GM19043 (cell line): ENCODE measurements around the gene NFU1.

Experiments
- ATAC-seq: cut with Tn5 transposase; IDR thresholded peaks from one replicate; pipeline ENCODE4 v1.9.1; 2021; ENCODE audit warnings: low read depth; ENCODE audit not compliant: unreplicated experiment

Gene NFU1

DNA sequence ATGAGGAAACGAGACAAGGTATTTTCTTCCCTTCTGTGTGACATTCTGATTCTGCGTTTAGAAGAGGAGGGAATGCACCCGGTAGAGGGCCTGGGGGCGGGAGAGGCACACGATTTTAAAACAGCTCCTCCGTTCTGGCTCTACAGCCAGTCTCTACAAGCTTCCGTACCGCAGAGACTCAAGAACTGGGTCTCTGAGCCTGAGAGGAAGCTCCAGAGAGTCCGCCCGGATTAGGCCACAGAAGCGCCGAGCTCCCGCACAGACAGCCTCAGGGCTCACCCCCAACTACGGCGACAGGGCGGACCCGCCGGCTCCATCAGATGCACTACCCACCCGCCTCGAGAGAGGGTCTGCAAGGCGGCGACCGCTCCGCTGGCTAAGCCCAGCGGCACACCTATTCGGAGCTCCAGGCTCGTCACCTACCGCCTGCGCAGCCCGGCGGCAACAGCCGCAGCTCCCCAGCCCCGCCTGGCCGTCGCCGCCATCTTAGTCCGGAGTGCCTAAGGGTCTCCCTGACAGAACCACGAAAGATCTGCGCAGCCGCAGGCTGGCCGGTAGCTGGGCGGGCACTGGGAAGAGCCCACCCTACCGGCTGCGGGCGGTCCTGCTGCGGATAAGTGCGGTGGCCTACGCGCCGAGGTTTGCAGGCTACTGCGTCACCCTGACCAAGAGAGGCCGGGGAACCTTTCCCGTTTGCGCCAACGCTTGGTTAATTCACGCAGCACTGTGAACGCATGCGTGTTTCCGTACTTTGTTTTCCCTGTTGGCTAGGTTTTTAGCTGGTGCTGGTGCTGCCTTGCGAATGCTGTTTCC, at the start of gene NFU1:
NFU1 (minus strand) TSS at position 498 of the 813 bp plus-strand sequence; CDS start at position 485, 13 bp downstream.
- peak; percentile 92 for ATAC-seq

DNA sequence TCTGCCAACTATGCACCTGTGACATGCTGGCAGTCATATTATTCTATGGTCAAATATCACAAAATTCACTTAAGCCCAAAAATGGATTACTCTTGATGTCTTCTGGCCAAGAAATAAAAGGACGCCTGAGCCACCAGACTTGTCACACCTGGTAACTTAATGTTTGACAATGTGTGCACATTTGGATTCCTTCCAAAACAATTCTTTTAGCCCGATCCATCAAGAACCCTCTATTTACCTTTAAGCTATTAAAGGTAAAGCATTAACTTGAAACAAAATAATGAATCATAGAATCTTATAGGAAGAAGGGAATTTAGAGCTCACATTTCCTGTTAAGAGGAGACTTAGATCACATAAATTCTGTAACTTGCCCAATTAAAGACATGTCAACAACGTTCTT, 46.5 kb upstream of the NFU1 start:
- no peak for ATAC-seq

DNA sequence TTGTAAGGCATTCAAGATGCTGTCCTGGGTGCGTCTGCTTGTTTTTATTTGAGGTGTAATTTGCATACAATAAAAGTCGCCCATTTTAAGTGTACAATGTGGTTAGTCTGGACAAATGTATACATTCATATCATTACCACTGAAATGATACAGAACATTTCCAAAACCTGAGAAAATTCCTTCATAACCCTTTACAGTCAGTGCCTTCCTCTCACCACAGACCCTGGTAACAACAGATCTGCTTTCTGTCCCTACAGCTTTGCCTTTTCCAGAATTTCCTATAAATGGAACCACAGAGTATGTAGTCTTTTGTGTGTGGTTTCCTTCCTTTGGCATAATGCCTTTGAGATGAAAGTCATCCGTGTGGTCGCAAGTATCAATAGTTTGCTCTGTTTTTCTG, 45.8 kb upstream of the NFU1 start:
- ATAC-seq, result no peak

DNA sequence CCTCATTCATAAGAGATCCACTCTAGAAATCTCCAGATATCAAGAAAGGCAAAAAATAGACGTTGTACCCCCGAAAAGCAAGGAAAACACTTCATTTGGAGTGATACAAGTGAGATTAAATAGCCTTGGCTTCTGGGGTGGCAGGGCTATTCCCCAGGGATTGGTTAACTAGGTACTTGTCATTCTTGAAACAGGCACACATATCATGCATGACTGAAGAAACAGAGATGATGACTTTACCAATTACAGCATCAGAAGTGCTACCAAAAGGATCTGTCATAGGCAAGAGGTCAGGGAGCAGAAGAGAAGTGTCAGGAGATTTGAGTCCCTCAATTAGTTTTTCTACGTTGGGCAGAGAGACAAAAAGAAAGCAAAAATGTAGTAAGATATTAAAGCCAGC, 45.2 kb upstream of the NFU1 start:
- no peak for ATAC-seq

DNA sequence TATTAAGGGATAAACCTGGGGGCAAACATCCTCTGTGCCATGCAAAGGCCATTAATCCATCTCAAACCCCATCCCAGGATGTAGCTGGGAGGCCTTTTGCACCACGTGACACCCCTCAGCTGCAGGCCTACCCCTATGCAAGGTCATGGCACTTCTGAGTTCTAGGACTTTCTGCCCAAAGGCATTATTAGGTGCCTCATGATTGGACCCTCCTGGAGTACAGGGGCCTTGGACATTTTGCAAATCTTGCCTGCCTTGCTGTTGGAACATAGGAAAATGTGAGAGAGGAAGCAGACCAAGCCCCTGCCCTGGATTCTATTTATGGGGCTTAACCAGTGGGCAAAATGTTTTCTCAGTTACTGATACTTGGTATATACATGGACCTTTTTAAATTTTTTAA, 44.2 kb upstream of the NFU1 start:
- ATAC-seq, result no peak

DNA sequence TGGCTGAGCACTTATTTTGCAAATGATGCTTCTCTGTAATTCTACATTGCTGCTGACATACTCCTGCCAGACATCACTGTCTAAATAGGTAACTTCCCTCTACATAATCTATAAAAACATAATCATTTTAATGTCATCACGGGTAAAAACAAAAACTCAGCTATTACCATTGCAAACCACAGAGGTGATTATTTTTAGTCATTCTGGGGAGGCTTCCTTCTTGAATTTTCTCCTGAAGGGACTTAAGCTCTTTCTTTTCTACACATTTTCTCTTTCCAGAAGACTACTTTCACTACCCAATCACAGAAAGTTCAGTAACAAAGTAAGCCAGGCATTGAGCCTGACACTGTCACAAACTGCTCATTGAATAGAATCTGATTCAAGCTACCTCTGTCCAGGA, 40.4 kb upstream of the NFU1 start:
- no peak for ATAC-seq

DNA sequence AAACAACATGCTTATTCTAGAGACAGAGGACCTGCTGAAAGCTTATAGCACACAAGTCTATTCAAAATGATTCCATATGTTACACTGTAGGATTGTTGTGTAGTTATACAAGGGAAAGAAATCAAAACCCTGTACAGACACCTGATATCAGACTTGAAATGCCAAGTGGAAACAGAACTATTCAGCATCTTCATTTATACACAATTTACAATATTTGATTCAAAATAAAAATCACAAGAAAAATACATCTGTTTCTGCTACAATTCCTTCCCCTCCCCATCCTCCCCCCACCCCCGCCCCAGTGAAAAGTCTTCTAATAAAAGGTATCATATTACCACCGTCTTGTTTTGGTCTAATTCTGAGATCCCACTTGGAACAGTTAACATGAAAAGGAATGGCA, 37.5 kb upstream of the NFU1 start:
- no peak for ATAC-seq

DNA sequence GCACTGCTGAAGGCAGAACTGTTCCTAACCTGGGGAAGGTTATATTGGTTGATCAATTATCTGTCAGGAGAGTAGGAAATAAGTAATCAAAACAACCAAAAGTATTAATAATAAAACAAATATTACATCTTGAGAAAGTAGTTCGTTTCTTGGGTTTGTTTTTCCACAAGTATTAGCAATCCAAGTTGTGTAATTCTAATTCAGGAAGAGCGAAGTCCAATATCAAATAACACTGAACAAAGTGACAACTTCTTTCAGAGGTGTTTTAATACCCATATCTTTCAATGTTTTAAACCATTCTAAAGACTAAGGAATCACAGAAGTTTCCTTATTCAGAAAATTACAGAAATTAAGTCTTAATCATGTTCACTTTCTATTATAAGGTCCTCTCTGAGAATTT, 34.6 kb upstream of the NFU1 start:
- ATAC-seq, result no peak

DNA sequence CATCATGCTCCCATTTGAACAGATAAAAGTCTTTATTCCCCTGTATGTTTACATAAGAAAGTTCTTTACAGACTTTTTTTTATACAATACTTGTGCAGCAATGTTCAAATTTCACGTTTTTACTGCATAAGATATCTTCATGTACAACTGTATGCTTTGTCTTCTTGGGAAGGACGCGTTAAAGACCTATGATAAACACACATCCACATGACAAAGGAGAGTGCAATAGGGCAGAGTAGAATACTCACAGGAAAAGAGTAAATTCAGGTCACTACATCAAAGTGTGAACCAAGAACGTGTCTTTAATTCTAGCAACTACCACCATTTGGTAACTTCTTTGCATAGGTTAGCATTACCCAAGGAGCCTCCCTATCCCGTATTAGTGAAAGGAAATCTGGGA, 33.7 kb upstream of the NFU1 start:
- no peak for ATAC-seq

DNA sequence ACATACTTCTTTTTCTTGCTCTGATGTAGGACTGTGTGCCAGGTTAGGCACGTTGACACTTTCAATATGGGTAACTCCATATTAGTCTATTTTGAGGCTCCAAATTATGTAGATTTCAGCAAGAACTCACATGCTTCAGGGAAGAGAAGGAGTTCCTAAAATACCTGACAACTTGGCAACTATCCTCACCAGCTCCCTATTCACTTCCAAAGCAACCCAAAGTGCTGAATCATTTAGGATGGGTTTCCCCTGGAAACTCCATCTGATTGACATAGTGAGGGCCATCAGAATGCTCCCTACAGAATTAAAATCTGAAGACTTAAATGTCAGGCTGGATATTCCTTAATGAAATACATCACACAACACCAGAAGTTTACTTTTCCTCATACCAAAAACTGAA, 32.5 kb upstream of the NFU1 start:
- no peak for ATAC-seq

DNA sequence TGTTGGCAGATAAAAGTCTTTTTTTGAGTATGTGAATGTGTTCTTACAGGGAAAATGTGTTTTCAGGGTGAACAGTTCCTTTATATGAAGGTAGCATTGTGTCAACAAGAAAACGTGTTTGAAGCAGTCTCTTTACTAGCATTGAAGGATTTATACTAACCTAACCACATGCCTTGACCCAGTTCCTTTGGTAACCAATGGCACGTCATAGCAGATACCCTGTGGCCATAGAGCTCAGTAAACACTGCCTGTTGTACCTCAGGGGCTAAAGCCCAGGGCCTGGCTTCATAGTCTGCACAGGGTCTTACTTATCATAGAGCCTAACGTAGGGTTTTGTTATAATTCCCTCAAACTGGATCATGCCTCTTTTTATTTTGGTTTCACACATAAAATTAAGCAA, 32.1 kb upstream of the NFU1 start:
- ATAC-seq, result no peak

DNA sequence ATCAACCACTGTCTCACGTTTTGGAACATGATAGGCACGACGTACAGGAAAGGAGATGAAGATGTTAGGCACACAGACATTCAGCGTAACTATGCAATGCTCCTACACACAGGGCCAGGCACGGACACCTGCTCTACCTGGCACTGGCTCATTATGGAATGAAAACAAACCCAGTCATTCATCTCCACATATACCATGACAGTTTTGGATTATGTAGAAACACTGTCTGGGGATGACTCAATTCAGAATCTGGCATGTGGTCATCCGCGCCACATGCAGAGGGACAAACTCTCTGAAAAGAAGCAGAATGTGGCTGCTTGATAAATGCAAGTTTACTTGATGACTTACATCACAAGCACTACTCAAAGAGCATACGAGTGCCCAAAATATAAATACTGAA, 29.5 kb upstream of the NFU1 start:
- ATAC-seq, result no peak

DNA sequence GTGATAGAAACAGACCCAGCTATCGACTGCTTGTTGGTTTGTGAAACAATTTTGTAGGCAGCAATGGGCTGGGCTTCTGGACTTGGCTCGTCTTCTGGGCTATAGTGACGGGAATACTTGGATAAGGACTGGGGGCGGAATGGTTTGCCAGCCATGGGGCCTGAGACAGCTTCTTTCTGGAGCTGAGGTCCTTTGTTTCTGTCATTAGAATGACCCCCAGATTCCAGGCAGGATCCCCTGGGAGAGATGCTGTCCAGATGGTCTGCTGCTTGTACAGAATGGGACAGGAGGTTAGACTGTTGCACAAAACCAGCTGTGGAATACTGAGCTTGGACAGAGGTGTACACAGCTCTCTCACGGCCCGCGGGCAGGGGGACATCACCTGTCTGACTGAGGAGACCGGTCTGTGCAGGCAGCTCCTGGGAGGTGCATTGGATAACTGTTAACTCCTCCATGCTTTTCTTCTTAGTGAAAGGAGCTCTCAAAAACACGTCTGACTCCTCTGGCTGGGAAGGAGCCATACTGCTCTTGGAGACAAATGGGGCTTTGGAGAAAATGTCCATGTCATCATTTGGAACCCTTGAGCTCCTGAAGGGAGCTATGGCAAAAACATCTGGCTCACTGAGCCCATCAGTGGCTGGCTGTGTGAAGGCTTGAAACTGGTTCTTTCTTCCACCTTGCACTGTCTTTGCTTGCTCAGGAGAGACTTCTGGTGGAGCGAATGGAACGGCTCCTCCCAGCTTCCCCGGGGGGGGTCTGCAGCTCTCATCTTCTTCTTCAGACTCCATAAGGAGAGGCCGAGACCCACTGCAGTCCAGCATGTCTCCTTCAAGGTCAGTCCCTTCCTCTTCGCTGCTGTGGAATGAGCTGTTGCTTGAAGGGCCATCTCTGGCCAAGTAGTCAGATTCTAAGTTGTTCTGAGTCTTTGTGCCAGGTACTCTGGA, 28.6 kb upstream of the NFU1 start:
- no peak for ATAC-seq

DNA sequence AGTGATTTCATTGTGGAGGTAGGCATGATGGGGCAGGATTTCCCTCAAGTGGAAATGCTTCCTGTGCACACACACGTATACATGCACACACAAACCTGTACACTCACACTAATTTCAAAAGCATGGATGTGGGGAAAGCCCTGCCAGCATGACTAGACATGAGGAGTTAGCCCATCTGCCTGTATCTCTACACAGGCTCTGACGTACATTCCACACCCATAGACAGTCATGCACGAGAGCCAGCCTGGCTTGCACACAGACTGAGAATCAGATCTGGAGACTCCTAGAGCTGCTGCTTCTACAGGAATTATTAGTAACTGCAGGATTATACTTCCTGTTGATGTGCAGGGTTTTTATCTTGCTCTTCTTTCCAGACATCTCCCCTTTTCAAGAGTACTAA, 27.3 kb upstream of the NFU1 start:
- ATAC-seq, result no peak

DNA sequence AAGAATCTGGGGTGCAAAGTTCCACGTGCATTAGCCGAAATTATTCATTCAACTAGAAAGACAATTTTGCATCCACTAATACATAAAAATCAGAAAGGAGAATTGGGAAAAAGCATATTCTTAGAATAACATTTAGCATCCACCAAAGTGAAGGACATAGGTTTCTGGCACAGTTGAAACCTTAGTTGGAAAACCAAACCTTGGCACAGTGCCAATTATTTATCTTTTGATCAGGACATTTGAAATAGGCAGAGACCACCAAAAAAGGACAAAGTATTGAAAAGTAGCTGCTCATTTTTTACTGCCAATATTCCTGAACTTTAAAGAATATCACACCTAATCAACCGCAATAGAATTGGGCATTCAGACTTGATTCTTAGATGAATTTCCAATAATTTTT, 25.5 kb upstream of the NFU1 start:
- no peak for ATAC-seq

DNA sequence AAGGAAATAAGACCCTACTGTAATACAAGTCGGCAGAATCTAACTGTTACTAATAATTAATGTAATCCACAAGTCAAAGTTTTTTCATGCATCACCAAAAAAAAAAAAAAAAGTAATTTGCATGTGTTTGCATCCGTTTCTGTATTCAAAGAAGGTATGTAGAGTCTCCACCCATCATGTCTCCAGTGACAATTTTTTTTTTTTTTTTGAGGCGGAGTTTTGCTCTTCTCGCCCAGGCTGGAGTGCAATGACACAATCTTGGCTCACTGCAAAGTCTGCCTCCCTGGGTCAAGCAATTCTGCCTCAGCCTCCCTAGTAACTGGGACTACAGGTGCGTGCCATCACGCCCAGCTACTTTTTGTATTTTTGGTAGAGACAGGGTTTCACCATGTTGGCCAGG, 24.2 kb upstream of the NFU1 start:
- no peak for ATAC-seq

DNA sequence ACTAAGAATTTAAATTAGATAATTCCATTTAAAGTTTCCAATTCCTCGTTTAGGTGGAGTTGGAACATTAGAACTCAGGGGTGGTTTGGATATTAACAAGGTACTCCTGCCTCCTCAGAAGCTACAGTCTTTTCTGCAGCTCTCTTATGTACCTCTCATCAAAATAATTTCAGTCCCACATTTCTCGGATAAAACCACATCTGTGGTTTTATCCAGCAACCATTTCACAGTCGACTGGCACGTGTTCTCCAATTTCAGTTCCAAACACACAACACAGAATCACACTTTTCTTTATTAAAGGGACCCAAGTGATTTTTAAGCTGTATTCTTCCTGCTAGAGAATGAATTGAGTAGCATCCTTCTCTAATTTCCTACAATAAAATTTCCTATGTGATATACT, 22.7 kb upstream of the NFU1 start:
- ATAC-seq, result no peak

DNA sequence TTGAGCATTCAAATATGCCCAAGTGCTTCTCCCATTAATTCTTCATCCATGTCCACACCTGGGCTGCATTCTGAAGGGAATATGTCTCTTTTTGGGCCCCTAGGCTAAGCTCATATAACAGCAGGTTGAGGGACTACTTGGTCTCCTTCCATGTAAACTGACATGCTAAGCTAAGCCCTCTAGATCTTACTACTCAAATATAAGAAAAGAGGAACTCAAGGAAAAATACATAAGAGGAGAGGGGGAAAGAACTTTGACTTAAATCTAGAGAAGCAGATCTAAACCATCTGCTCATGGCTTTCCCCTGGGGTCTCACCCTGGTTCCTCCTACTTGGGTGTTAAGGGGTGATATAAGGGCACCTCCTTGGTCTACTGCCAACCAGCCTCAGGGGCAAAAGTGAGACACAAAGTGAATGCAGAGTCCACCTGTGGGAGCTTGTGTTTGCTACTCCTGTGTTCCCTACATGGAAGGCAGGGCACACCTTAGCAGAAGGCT, 19.8 kb upstream of the NFU1 start:
- no peak for ATAC-seq

DNA sequence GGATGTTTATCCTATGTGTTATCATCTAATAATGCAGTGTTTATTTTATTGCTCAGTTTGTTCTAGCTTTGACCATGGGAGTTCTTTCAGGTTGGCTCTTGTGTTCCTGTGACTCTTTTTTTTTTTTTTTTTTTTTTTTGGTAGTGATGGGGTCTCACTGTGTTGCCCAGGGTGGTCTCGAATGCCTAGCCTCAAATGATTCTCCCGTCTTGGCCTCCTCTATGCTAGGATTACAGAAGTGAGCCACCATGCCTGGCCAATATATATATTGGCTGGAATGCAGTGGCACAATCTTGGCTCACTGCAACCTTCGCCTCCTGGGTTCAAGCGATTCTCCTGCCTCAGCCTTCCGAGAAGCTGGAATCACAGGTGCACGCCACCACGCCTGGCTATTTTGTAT, 18.9 kb upstream of the NFU1 start:
- no peak for ATAC-seq

DNA sequence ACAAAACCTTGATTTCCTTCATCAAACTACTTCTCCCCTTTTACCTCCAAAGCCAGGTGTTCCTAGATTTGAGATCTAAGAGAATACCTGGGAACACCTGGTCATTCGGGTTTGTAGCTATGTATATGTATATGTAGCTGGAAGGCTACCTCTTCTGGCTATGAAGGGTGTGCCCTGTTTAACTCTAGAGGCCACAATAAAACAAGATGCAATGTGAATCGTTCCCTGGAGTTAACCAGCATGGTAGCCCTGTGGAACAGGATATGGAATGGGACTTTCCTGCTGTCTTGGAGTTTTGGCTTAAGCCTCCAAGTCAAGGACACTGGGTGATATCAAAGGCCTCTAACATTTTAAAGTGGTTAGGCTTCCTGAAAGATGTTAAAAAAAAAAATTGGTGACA, 17.7 kb upstream of the NFU1 start:
- ATAC-seq, result no peak

DNA sequence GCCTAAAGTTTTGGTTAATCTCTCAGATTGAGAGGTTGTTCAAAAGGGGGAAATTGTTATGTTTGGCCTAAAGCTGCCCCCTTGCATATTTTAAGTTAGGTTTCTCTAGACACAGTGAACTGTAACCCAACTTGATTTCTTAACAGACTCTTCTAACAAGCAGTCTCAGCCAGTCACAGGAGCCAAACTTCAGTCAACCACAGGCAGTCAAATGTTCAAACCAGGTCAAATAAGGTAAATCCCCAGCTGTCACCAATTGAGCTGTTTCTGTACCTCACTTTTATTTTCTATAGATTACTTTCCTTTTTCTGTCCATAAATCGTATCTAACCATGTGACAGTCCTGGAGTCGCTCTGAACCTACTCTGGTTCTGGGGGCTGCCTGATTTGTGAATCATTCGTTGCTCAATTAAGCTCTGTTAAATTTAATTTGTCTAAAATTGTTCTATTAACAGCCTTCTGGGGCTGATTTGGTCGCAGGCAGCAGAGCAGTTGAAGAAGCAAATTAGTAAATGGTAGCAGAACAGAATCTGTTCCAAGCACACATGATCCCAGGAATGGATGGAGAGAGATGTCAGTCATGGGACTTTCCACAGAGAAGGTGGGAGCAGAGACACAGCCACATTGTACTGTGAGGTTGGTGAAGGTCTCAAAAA, 16.4 kb upstream of the NFU1 start:
- ATAC-seq, result peak; percentile 78
